ENCODE data around the gene CCDC88A. TPM values are rescaled to one million over a fixed set of nuclear protein-coding genes. Genes with fewer than 3 reads are reported as not detected.

CCDC88A gene
- total and polyA plus RNA-seq, 2 experiments from 2014 or later, result 144 to 169 TPM

DNA sequence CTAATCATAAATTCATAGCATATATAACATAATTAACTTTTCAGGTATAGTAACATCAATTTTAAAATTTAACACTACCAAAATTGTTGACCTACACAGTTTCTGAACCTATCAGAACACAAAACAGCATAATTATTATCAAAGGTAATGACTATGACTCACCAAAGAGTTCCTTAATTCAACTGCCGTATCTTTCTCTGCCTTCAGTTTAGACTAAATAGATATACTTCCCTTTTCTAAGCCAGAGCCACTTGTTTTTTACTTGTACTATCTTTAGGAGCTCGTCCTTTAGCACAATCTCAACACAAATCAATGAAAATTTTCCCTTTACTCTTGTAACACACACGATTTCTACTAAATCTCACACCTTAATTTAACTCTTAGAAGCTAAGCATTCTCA is 54.4 kb downstream of the CCDC88A start (continued):
- TF ChIP-seq, protein P1, sequence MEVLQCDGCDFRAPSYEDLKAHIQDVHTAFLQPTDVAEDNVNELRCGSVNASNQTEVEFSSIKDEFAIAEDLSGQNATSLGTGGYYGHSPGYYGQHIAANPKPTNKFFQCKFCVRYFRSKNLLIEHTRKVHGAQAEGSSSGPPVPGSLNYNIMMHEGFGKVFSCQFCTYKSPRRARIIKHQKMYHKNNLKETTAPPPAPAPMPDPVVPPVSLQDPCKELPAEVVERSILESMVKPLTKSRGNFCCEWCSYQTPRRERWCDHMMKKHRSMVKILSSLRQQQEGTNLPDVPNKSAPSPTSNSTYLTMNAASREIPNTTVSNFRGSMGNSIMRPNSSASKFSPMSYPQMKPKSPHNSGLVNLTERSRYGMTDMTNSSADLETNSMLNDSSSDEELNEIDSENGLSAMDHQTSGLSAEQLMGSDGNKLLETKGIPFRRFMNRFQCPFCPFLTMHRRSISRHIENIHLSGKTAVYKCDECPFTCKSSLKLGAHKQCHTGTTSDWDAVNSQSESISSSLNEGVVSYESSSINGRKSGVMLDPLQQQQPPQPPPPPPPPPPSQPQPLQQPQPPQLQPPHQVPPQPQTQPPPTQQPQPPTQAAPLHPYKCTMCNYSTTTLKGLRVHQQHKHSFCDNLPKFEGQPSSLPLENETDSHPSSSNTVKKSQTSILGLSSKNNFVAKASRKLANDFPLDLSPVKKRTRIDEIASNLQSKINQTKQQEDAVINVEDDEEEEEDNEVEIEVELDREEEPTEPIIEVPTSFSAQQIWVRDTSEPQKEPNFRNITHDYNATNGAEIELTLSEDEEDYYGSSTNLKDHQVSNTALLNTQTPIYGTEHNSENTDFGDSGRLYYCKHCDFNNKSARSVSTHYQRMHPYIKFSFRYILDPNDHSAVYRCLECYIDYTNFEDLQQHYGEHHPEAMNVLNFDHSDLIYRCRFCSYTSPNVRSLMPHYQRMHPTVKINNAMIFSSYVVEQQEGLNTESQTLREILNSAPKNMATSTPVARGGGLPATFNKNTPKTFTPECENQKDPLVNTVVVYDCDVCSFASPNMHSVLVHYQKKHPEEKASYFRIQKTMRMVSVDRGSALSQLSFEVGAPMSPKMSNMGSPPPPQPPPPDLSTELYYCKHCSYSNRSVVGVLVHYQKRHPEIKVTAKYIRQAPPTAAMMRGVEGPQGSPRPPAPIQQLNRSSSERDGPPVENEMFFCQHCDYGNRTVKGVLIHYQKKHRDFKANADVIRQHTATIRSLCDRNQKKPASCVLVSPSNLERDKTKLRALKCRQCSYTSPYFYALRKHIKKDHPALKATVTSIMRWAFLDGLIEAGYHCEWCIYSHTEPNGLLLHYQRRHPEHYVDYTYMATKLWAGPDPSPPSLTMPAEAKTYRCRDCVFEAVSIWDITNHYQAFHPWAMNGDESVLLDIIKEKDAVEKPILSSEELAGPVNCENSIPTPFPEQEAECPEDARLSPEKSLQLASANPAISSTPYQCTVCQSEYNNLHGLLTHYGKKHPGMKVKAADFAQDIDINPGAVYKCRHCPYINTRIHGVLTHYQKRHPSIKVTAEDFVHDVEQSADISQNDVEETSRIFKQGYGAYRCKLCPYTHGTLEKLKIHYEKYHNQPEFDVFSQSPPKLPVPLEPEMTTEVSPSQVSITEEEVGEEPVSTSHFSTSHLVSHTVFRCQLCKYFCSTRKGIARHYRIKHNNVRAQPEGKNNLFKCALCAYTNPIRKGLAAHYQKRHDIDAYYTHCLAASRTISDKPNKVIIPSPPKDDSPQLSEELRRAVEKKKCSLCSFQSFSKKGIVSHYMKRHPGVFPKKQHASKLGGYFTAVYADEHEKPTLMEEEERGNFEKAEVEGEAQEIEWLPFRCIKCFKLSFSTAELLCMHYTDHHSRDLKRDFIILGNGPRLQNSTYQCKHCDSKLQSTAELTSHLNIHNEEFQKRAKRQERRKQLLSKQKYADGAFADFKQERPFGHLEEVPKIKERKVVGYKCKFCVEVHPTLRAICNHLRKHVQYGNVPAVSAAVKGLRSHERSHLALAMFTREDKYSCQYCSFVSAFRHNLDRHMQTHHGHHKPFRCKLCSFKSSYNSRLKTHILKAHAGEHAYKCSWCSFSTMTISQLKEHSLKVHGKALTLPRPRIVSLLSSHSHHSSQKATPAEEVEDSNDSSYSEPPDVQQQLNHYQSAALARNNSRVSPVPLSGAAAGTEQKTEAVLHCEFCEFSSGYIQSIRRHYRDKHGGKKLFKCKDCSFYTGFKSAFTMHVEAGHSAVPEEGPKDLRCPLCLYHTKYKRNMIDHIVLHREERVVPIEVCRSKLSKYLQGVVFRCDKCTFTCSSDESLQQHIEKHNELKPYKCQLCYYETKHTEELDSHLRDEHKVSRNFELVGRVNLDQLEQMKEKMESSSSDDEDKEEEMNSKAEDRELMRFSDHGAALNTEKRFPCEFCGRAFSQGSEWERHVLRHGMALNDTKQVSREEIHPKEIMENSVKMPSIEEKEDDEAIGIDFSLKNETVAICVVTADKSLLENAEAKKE (CRISPR knock-in tag; IDR thresholded peaks at IDR 0.05), result no peak
- TF ChIP-seq JUNB (IDR thresholded peaks at IDR 0.05; ENCODE audit: unreplicated experiment) (no peak), EZH2phosphoT487 (IDR thresholded peaks at IDR 0.05; ENCODE audit: unreplicated experiment) (no peak), NANOG (IDR thresholded peaks at IDR 0.05; ENCODE audit: borderline replicate concordance) (no peak)

DNA sequence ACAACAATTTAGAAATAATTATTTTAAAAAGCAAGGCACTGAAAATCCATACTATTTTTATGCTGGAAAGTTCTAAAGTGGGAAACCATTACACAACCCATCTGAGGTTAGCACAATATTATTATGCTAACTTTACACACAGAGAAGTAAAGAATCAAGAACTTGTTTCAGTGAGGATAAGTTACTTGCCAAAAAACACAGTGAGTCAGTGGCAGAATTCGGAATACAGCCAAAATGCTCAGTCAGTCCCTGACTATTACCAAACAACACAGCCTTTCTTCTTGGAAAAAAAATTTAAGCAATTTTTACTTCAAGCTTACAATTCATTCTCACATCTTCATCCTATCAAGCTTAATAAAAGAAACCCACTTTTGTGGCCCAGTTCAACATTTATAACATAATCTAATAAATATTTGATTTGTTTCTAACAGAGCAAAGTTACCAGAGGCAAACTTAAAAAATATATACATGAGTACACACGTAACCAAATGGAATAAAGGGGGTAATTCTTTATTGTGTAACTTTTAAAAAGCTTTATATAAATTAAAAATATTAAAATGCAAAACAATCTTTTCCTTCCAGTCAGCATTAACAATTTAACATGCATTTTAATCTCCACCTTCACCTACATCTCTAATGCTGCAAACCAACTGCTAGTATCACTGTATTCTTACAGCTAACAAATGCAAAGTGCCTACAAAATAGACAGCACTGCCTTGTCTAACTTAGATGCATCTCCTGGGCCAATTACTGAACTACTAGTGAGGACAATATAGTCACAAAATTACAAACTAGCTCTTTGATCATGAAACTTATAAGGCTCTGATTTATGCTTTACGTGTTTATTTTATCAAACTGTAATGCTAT is 55.2 kb downstream of the CCDC88A start:
- Mint-ChIP-seq H3K9me3 (no peaks in the 10 kb centered on the region), H3K27ac (no peak overlapping the region), H3K4me3 (no peak overlapping the region), H3K27me3 (ENCODE audit: insufficient read depth, low read depth, poor library complexity) (peaks cover 1% of the 10 kb centered on the region), H3K4me1 (no peaks in the 10 kb centered on the region), H3K36me3 (ENCODE audit: low read depth) (peaks cover 6% of the 10 kb centered on the region; the same call in 2 of the 3 replicates)
- no peaks in the 10 kb centered on the region for H3K4me1 ChIP-seq (ENCODE audit: insufficient read depth)
- H3K27ac ChIP-seq (ENCODE audit: low read depth), result no peak overlapping the region
- no peak overlapping the region for H2AFZ ChIP-seq
- H3K27me3 ChIP-seq (ENCODE audit: insufficient read depth), result no peaks in the 10 kb centered on the region
- no peaks in the 10 kb centered on the region for H3K36me3 ChIP-seq (ENCODE audit: insufficient read depth)
- H3F3A ChIP-seq (replicated peaks; ENCODE audit: low read depth), result no peaks in the 10 kb centered on the region
- DNase-seq (ENCODE audit: low spot score) (no peak), ATAC-seq (no peak)
- H4K20me1 ChIP-seq (replicated peaks; ENCODE audit: insufficient read depth), result no peaks in the 10 kb centered on the region
- H3K79me2 ChIP-seq (replicated peaks; ENCODE audit: insufficient read depth), result no peaks in the 10 kb centered on the region
- no peak overlapping the region for H3K4me3 ChIP-seq
- no peaks in the 10 kb centered on the region for H3K9me2 ChIP-seq (ENCODE audit: insufficient read depth)
- H3K4me2 ChIP-seq, result no peak overlapping the region
- TF ChIP-seq ZNF114 (CRISPR knock-in tag; IDR thresholded peaks at IDR 0.05) (no peak), POLR2AphosphoS5 (IDR thresholded peaks at IDR 0.05; ENCODE audit: low read depth) (no peak), CREB1 (CRISPR knock-in tag; IDR thresholded peaks at IDR 0.05; ENCODE audit: low read depth) (no peak), EZH2 (IDR thresholded peaks at IDR 0.05; ENCODE audit: low read depth, unreplicated experiment) (no peak), NANOG (IDR thresholded peaks at IDR 0.05; ENCODE audit: borderline replicate concordance) (no peak), EZH2phosphoT487 (IDR thresholded peaks at IDR 0.05; ENCODE audit: unreplicated experiment) (no peak), STAT1 (IDR thresholded peaks at IDR 0.05; ENCODE audit: unreplicated experiment) (no peak), ZNF331 (CRISPR knock-in tag; IDR thresholded peaks at IDR 0.05; ENCODE audit: low read depth) (no peak)
- TF ChIP-seq, protein P2, sequence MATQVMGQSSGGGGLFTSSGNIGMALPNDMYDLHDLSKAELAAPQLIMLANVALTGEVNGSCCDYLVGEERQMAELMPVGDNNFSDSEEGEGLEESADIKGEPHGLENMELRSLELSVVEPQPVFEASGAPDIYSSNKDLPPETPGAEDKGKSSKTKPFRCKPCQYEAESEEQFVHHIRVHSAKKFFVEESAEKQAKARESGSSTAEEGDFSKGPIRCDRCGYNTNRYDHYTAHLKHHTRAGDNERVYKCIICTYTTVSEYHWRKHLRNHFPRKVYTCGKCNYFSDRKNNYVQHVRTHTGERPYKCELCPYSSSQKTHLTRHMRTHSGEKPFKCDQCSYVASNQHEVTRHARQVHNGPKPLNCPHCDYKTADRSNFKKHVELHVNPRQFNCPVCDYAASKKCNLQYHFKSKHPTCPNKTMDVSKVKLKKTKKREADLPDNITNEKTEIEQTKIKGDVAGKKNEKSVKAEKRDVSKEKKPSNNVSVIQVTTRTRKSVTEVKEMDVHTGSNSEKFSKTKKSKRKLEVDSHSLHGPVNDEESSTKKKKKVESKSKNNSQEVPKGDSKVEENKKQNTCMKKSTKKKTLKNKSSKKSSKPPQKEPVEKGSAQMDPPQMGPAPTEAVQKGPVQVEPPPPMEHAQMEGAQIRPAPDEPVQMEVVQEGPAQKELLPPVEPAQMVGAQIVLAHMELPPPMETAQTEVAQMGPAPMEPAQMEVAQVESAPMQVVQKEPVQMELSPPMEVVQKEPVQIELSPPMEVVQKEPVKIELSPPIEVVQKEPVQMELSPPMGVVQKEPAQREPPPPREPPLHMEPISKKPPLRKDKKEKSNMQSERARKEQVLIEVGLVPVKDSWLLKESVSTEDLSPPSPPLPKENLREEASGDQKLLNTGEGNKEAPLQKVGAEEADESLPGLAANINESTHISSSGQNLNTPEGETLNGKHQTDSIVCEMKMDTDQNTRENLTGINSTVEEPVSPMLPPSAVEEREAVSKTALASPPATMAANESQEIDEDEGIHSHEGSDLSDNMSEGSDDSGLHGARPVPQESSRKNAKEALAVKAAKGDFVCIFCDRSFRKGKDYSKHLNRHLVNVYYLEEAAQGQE (IDR thresholded peaks at IDR 0.05; ENCODE audit: unreplicated experiment), result no peak
